ENCODE results near the gene ZDHHC18.
A peak's percentile ranks its signal among the peaks of the same experiment; 100 is the strongest.

Gene ZDHHC18

GRCh38 chr1:26889551-26890466, 63.3 kb downstream of the ZDHHC18 start, which contains the start of gene GPN2:
GPN2 (minus strand) TSS chr1:26890283; CDS start chr1:26890096, 187 bp downstream.
- DNase-seq (ENCODE audit: low read depth in 1 of 2, low spot score in 1 of 2): peak; percentile 83 to 84
- peak; percentile 97 for TF ChIP-seq POLR2AphosphoS5 (IDR thresholded peaks at IDR 0.05; ENCODE audit: low read depth)
- TF ChIP-seq, protein P1, sequence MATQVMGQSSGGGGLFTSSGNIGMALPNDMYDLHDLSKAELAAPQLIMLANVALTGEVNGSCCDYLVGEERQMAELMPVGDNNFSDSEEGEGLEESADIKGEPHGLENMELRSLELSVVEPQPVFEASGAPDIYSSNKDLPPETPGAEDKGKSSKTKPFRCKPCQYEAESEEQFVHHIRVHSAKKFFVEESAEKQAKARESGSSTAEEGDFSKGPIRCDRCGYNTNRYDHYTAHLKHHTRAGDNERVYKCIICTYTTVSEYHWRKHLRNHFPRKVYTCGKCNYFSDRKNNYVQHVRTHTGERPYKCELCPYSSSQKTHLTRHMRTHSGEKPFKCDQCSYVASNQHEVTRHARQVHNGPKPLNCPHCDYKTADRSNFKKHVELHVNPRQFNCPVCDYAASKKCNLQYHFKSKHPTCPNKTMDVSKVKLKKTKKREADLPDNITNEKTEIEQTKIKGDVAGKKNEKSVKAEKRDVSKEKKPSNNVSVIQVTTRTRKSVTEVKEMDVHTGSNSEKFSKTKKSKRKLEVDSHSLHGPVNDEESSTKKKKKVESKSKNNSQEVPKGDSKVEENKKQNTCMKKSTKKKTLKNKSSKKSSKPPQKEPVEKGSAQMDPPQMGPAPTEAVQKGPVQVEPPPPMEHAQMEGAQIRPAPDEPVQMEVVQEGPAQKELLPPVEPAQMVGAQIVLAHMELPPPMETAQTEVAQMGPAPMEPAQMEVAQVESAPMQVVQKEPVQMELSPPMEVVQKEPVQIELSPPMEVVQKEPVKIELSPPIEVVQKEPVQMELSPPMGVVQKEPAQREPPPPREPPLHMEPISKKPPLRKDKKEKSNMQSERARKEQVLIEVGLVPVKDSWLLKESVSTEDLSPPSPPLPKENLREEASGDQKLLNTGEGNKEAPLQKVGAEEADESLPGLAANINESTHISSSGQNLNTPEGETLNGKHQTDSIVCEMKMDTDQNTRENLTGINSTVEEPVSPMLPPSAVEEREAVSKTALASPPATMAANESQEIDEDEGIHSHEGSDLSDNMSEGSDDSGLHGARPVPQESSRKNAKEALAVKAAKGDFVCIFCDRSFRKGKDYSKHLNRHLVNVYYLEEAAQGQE (IDR thresholded peaks at IDR 0.05; ENCODE audit: insufficient replicate concordance, low read depth): no peak
- peak; percentile 85 for TF ChIP-seq GABPA (IDR thresholded peaks at IDR 0.05; ENCODE audit: low read depth)
- TF ChIP-seq SPI1 (IDR thresholded peaks at IDR 0.05; ENCODE audit: borderline replicate concordance, low read depth): peak; percentile 82
- no peak for TF ChIP-seq CTCF (IDR thresholded peaks at IDR 0.05; ENCODE audit: insufficient read depth, low read length)
- Histone ChIP-seq H3K27me3 (ENCODE audit: insufficient read depth, poor library complexity, severe bottlenecking) (no peaks in the 10 kb centered on the region), H3K27ac (replicated peaks) (peak within 1 kb of the TSS; percentile 87), H3K4me3 (replicated peaks; ENCODE audit: insufficient read depth, low read length) (peak within 1 kb of the TSS; percentile 98)

DNA sequence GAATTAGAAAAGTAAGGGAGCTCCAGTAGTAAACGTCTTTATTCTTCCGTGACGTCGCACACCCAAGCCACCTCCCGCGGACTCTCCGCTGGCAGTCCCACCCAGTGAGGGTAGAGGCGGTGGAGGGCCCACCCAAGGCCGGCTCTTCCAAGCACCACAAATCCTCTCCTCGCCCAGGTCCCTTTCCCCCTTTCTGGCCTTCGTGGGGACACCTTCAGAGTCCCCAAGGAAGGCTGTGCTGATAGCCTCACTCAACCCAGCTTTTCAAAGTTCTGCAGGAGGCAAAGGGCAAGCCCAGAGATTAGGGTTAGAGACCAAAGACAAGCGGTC, 63.9 kb downstream of the ZDHHC18 start:
- TF ChIP-seq, protein P1 (IDR thresholded peaks at IDR 0.05; ENCODE audit: insufficient replicate concordance, low read depth): no peak
- no peak for TF ChIP-seq SPI1 (IDR thresholded peaks at IDR 0.05; ENCODE audit: borderline replicate concordance, low read depth)
- TF ChIP-seq POLR2AphosphoS5 (IDR thresholded peaks at IDR 0.05; ENCODE audit: low read depth): no peak
- TF ChIP-seq CTCF (IDR thresholded peaks at IDR 0.05; ENCODE audit: insufficient read depth, low read length): no peak
- peak overlapping the region; percentile 98 for H3K4me3 ChIP-seq (replicated peaks; ENCODE audit: insufficient read depth, low read length)
- DNase-seq (ENCODE audit: low read depth in 1 of 2, low spot score in 1 of 2): no peak
- H3K27ac ChIP-seq (replicated peaks): peak overlapping the region; percentile 87
- no peaks in the 10 kb centered on the region for H3K27me3 ChIP-seq (ENCODE audit: insufficient read depth, poor library complexity, severe bottlenecking)

- H3K27me3 ChIP-seq (ENCODE audit: insufficient read depth, poor library complexity, severe bottlenecking): no peaks in the 10 kb centered on the region
- no peak for DNase-seq (ENCODE audit: low read depth in 1 of 2, low spot score in 1 of 2)
- no peak overlapping the region for H3K27ac ChIP-seq (replicated peaks)
- no peak overlapping the region for H3K4me3 ChIP-seq (replicated peaks; ENCODE audit: insufficient read depth, low read length)
- no peak for TF ChIP-seq SPI1 (IDR thresholded peaks at IDR 0.05; ENCODE audit: borderline replicate concordance, low read depth)
These were observed 67.8 kb downstream of the ZDHHC18 start for GRCh38 chr1:26894263-26894662.

DNA sequence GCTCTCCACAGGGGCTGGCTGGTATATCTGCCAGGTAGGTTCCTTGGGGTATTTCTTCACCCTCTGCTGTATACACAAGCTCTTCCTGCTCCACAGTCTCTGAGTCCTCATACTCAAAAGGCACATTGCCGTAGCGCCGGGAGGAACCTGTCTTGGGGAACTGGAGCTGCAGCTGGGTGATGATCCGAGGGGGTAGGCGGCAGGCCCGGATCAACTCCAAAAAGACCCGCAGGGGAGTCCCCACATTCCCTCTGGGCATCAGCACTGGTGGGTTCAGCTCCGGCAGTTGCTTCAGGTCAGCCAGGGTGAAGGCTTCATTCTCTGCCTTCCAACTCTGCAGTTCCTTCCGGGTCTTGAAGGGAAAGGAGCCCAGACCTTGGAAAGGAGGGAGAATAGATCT, 70.9 kb downstream of the ZDHHC18 start:
- Histone ChIP-seq H3K27ac (replicated peaks) (no peak overlapping the region), H3K27me3 (ENCODE audit: insufficient read depth, poor library complexity, severe bottlenecking) (no peaks in the 10 kb centered on the region), H3K4me3 (replicated peaks; ENCODE audit: insufficient read depth, low read length) (no peak overlapping the region)
- TF ChIP-seq, protein P1 (IDR thresholded peaks at IDR 0.05; ENCODE audit: insufficient replicate concordance, low read depth): no peak
- TF ChIP-seq POLR2AphosphoS5 (IDR thresholded peaks at IDR 0.05; ENCODE audit: low read depth) (no peak), SPI1 (IDR thresholded peaks at IDR 0.05; ENCODE audit: borderline replicate concordance, low read depth) (no peak), CTCF (IDR thresholded peaks at IDR 0.05; ENCODE audit: insufficient read depth, low read length) (no peak)
- DNase-seq (ENCODE audit: low read depth in 1 of 2, low spot score in 1 of 2): no peak

Data from HL-60 (cell line).